Kidney epithelial cell (primary cell): ENCODE data around the gene FAM168B. TPM values are rescaled to one million over a fixed set of nuclear protein-coding genes. Genes with fewer than 3 reads are reported as not detected.
A peak's percentile ranks its signal among the peaks of the same experiment; 100 is the strongest.

Experiments
- DNase-seq: peaks from one replicate; pipeline ENCODE4 v3.0.0-alpha.2; 2010; ENCODE audit warnings: low read depth
- H3K27me3 ChIP-seq: 2 replicates; pipeline ENCODE4 v1.6.0; 2011; ENCODE audit warnings: low read length; ENCODE audit not compliant: control insufficient read depth, insufficient read depth
- H3K36me3 ChIP-seq: 2 replicates; pipeline ENCODE4 v1.5.1; 2011; ENCODE audit warnings: low read length; ENCODE audit not compliant: control insufficient read depth, insufficient read depth
- H3K4me3 ChIP-seq: 2 replicates; pipeline ENCODE4 v1.5.1; 2011; ENCODE audit warnings: low read depth, mild to moderate bottlenecking, control low read depth, low read length
- CTCF ChIP-seq: IDR thresholded peaks from 2 replicates; pipeline ENCODE4 v1.5.1; 2011; ENCODE audit warnings: mild to moderate bottlenecking, moderate library complexity, low read length, control low read depth, inconsistent platforms; ENCODE audit not compliant: insufficient read depth, poor library complexity, severe bottlenecking
- total RNA-seq: library from RNA; depleted of rRNA; stranded (reverse); fragments of >200 nt; gene quantifications from 2 replicates; pipeline ENCODE4 v1.2.3, GENCODE V29; 2015

The FAM168B gene
- total RNA-seq, result 161 and 177 TPM in 2 replicates

GRCh38 chr2:131093006-131093695, at the start of gene FAM168B:
FAM168B (minus strand) TSS chr2:131093460; CDS start chr2:131082646, 10,814 bp downstream.
- no peak for DNase-seq
- no peak for TF ChIP-seq CTCF

GRCh38 chr2:131142849-131143248, 49.6 kb upstream of the FAM168B start:
- TF ChIP-seq CTCF, result no peak
- no peak for DNase-seq
- no peak overlapping the region for H3K4me3 ChIP-seq
- H3K27me3 ChIP-seq, result no peaks in the 10 kb centered on the region
- H3K36me3 ChIP-seq, result peaks cover 2% of the 10 kb centered on the region

More at GRCh38 chr2:131093006-131093695, at the start of gene FAM168B:
- H3K27me3 ChIP-seq, result no peaks in the 10 kb centered on the region
- H3K36me3 ChIP-seq, result no peaks in the 10 kb centered on the region
- H3K4me3 ChIP-seq, result peak within 1 kb of the TSS; percentile 52

GRCh38 chr2:131140581-131140980, 47.3 kb upstream of the FAM168B start:
- no peaks in the 10 kb centered on the region for H3K36me3 ChIP-seq
- TF ChIP-seq CTCF, result no peak

GRCh38 chr2:131132729-131133128, 39.5 kb upstream of the FAM168B start:
- no peak for TF ChIP-seq CTCF
- Histone ChIP-seq H3K27me3 (no peaks in the 10 kb centered on the region), H3K36me3 (no peaks in the 10 kb centered on the region), H3K4me3 (no peak overlapping the region)
- no peak for DNase-seq

More at GRCh38 chr2:131140581-131140980, 47.3 kb upstream of the FAM168B start:
- DNase-seq, result no peak
- Histone ChIP-seq H3K27me3 (no peaks in the 10 kb centered on the region), H3K4me3 (no peak overlapping the region)

GRCh38 chr2:131130298-131130596, 37.0 kb upstream of the FAM168B start:
- Histone ChIP-seq H3K36me3 (no peaks in the 10 kb centered on the region), H3K27me3 (no peaks in the 10 kb centered on the region), H3K4me3 (no peak overlapping the region)
- no peak for DNase-seq
- TF ChIP-seq CTCF, result no peak

- H3K27me3 ChIP-seq, result no peaks in the 10 kb centered on the region
- H3K36me3 ChIP-seq, result no peaks in the 10 kb centered on the region
- no peak overlapping the region for H3K4me3 ChIP-seq
- no peak for TF ChIP-seq CTCF
- no peak for DNase-seq
These were observed 34.7 kb upstream of the FAM168B start for GRCh38 chr2:131127981-131128380.
